HL-60 (cell line): ENCODE measurements around the gene CDRT4.

Experiments
- GABPA ChIP-seq: IDR thresholded peaks from 2 replicates; pipeline ENCODE4 v1.6.1; 2012; ENCODE audit warnings: low read depth
- POLR2AphosphoS5 ChIP-seq: IDR thresholded peaks from 2 replicates; pipeline ENCODE4 v1.6.1; 2012; ENCODE audit warnings: low read depth
- REST ChIP-seq: IDR thresholded peaks from 2 replicates; pipeline ENCODE4 v1.6.1; 2012; ENCODE audit warnings: low read depth; ENCODE audit not compliant: insufficient replicate concordance
- TF ChIP-seq, protein P1 (sequence below): IDR thresholded peaks from one replicate; pipeline ENCODE4 v1.5.1; 2011; ENCODE audit warnings: low read length, control low read depth, inconsistent platforms; ENCODE audit not compliant: insufficient read depth

DNA sequence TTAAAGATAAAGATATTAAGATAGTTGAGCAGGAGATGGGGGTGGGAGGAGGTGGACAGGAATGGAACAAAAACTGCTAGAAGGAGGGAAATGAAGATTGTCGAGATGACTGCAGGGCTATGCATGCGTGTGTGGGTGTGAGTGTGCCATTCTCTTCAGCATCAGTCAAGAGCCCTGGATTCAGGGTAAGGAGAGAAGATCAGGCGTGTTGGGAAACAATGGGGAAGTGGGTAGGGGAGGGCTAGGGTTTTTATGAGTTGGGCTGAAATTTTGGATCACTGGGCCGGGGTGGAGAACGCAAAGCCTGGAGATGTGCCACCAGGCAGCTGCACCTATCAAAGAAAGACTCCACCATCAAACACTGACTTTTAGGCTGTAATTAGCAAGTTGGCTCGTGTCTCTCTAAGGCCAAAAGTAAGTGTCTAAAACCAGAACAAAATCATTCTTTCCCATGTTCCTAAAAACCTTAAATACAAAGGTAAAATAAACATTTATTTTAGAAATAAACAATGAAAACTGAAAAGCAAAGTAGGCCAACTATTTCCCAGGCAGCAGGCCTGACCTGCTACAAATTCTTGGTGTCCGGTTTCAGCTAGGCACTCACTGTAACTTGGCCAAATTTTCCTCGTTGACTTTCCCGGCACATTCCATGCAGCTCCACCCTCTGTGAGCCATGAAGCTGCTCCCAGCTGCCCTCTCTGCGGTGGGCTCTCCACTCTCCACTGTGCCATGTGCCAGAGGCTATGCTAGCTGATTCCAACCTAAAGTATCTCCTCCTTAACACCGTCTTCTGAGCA, 4.2 kb downstream of the CDRT4 start:
- TF ChIP-seq, protein P1, sequence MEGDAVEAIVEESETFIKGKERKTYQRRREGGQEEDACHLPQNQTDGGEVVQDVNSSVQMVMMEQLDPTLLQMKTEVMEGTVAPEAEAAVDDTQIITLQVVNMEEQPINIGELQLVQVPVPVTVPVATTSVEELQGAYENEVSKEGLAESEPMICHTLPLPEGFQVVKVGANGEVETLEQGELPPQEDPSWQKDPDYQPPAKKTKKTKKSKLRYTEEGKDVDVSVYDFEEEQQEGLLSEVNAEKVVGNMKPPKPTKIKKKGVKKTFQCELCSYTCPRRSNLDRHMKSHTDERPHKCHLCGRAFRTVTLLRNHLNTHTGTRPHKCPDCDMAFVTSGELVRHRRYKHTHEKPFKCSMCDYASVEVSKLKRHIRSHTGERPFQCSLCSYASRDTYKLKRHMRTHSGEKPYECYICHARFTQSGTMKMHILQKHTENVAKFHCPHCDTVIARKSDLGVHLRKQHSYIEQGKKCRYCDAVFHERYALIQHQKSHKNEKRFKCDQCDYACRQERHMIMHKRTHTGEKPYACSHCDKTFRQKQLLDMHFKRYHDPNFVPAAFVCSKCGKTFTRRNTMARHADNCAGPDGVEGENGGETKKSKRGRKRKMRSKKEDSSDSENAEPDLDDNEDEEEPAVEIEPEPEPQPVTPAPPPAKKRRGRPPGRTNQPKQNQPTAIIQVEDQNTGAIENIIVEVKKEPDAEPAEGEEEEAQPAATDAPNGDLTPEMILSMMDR: no peak
- TF ChIP-seq POLR2AphosphoS5 (no peak), REST (no peak), GABPA (no peak)
